Muscle of back (tissue), 11 donors: ENCODE measurements around the gene RGCC. TPM values are rescaled to one million over a fixed set of nuclear protein-coding genes. Genes with fewer than 3 reads are reported as not detected.

Experiments
- DNase-seq, 3 donors: peaks; one replicate each; pipeline versions ENCODE4 v3.0.0 to v3.0.0-alpha.2; 2013
- polyA plus RNA-seq, 10 donors: library from polyadenylated mRNA; unstranded; fragments of 120-200 nt; gene quantifications; one replicate each; pipeline ENCODE4 v1.2.1, GENCODE V29; 2013; ENCODE audit not compliant: insufficient read length in 10 of 10

Gene RGCC
- polyA plus RNA-seq, 10 donors: 20.9 to 32.4 (median 23.0) TPM

- no peak for DNase-seq
Measured at GRCh38 chr13:41513600-41513999, 56.2 kb downstream of the RGCC start.

GRCh38 chr13:41514853-41515395 is 57.6 kb downstream of the RGCC start:
- no peak for DNase-seq

- no peak for DNase-seq
Measured at GRCh38 chr13:41515491-41516139, 58.3 kb downstream of the RGCC start.

GRCh38 chr13:41516166-41516565 is 58.8 kb downstream of the RGCC start:
- no peak for DNase-seq

- no peak for DNase-seq
Measured at GRCh38 chr13:41516760-41517159, 59.4 kb downstream of the RGCC start.

- no peak for DNase-seq
Measured at GRCh38 chr13:41520016-41520659, 62.8 kb downstream of the RGCC start.

Other genes with a start within 250 kb of the RGCC start
- 10 to 100 TPM in 5 of 10 donors, 1 to 10 TPM in 5; 7.6 to 15.6 (median 9.9) TPM for gene MTRF1, start 194.0 kb upstream of the RGCC start, polyA plus RNA-seq
- 10 to 100 TPM in 9 of 10 donors, 1 to 10 TPM in 1; 9.5 to 29.9 (median 18.8) TPM for gene NAA16, start 146.3 kb upstream of the RGCC start, polyA plus RNA-seq